HG03045 (cell line): ENCODE measurements around the gene PTGES3L.
"Not testable (repeated sequence)": the region's sequence is repeated elsewhere in the genome, so short reads cannot be mapped to it uniquely, and the experiment has no call there.

Experiments
- ATAC-seq: cut with Tn5 transposase; IDR thresholded peaks from one replicate; pipeline ENCODE4 v1.9.1; 2021; ENCODE audit warnings: mild to moderate bottlenecking, moderate library complexity; ENCODE audit not compliant: unreplicated experiment

The PTGES3L gene

GRCh38 chr17:42923472-42923871 is 56.4 kb downstream of the PTGES3L start:
- not testable (repeated sequence) for ATAC-seq

- ATAC-seq = no peak
Measured at GRCh38 chr17:42922294-42922693, 57.6 kb downstream of the PTGES3L start.

- no peak for ATAC-seq
Measured at GRCh38 chr17:42920922-42921321, 59.0 kb downstream of the PTGES3L start.

GRCh38 chr17:42920106-42920900 is 59.6 kb downstream of the PTGES3L start:
- no peak for ATAC-seq

GRCh38 chr17:42919522-42920077 is 60.3 kb downstream of the PTGES3L start:
- not testable (repeated sequence) for ATAC-seq

- no peak for ATAC-seq
Measured at GRCh38 chr17:42918902-42919521, 60.9 kb downstream of the PTGES3L start.
